GM12878 (cell line): Measurements from ENCODE around the gene CLEC20A. TPM values are rescaled to one million over a fixed set of nuclear protein-coding genes. Genes with fewer than 3 reads are reported as not detected.

Experiments
- ATAC-seq: fragments of 200-7000 bp; cut with Tn5 transposase; 3 replicates; pipeline ENCODE4 v1.9.1; 2020; ENCODE audit warnings: mild to moderate bottlenecking, moderate library complexity
- BruUV-seq: library from RNA; stranded (reverse); fragments of 400-500 nt; replicated peaks from 2 replicates; lab custom pipeline; 2021; lab: Mats Ljungman, UMichigan
- CTCF ChIA-PET: fragments of 300-600 bp; sonication (Branson Sonifier 250); formaldehyde crosslinking; extraction: SDS; loops from one replicate; lab custom pipeline; 2021; ENCODE audit warnings: inconsistent platforms; lab: Yijun Ruan, JAX
- POLR2A ChIA-PET: fragments of 350-600 bp; formaldehyde crosslinking; extraction: SDS; loops from one replicate; lab custom pipeline; 2021; ENCODE audit warnings: inconsistent platforms; lab: Charles Lee
- RAD21 ChIA-PET: fragments of 300-600 bp; sonication (Branson Sonifier 250); formaldehyde crosslinking; loops from one replicate; lab custom pipeline; 2023; ENCODE audit warnings: antibody characterized with exemption; ENCODE audit not compliant: unreplicated experiment; lab: Charles Lee
- SMC1A ChIA-PET: fragments of 300-600 bp; sonication (Branson Sonifier 250); formaldehyde crosslinking; loops from one replicate; lab custom pipeline; 2023; ENCODE audit not compliant: unreplicated experiment, uncharacterized antibody; lab: Charles Lee
- DNase-seq: peaks from one replicate; pipeline ENCODE4 v3.0.0-alpha.2; 2011; ENCODE audit warnings: low read depth, low spot score
- FAIRE-seq: peaks from 3 replicates; lab custom pipeline; 2011; peaks lifted over from hg19 to GRCh38; lab: Jason Lieb, UNC
- H2AFZ ChIP-seq: 2 replicates; pipeline ENCODE4 v1.6.0; 2011; ENCODE audit warnings: low read depth, low read length, control low read depth; ENCODE audit not compliant: control insufficient read depth
- H3K27ac ChIP-seq: 2 replicates; pipeline ENCODE4 v1.5.1; 2011; ENCODE audit warnings: control low read depth; ENCODE audit not compliant: control insufficient read depth, insufficient read depth
- H3K27me3 ChIP-seq, 2 experiments: replicated peaks in 1 of 2; 2 replicates each; pipeline versions ENCODE4 v1.6.0 to v1.6.1; 2011; ENCODE audit warnings: low read length in 1 of 2; ENCODE audit not compliant: control insufficient read depth in 2 of 2, insufficient read depth in 2 of 2
- H3K36me3 ChIP-seq, 2 experiments: 2 replicates each; pipeline ENCODE4 v1.5.1; 2011; ENCODE audit warnings: low read length in 1 of 2; ENCODE audit not compliant: control insufficient read depth in 2 of 2, insufficient read depth in 2 of 2
- H3K4me1 ChIP-seq: 2 replicates; pipeline ENCODE4 v1.6.1; 2011; ENCODE audit warnings: mild to moderate bottlenecking, low read length, moderate library complexity, mixed read lengths; ENCODE audit not compliant: control insufficient read depth, insufficient read depth
- H3K4me2 ChIP-seq: 2 replicates; pipeline ENCODE4 v1.6.0; 2011; ENCODE audit warnings: control low read depth; ENCODE audit not compliant: control insufficient read depth, insufficient read depth
- H3K4me3 ChIP-seq: fragments of 200-600 bp; sonication (generic); 2 replicates; pipeline ENCODE4 v1.5.1; 2016
- H3K79me2 ChIP-seq: 2 replicates; pipeline ENCODE4 v1.6.0; 2011; ENCODE audit warnings: low read length; ENCODE audit not compliant: control insufficient read depth, insufficient read depth
- H3K9ac ChIP-seq: 2 replicates; pipeline ENCODE4 v1.8.0; 2011; ENCODE audit warnings: low read length, control low read depth, mixed read lengths; ENCODE audit not compliant: control insufficient read depth, insufficient read depth
- H3K9me3 ChIP-seq: replicated peaks from 3 replicates; pipeline ENCODE4 v1.5.1; 2011; ENCODE audit warnings: mild to moderate bottlenecking, low read length; ENCODE audit not compliant: control insufficient read depth, insufficient read depth
- H4K20me1 ChIP-seq: 2 replicates; pipeline ENCODE4 v1.6.0; 2011; ENCODE audit not compliant: control insufficient read depth, insufficient read depth
- BRCA1 ChIP-seq: IDR thresholded peaks from 2 replicates; pipeline ENCODE4 v1.6.1; 2011; ENCODE audit warnings: low read depth, low read length, improper control_type of control experiment
- CBX3 ChIP-seq: fragments of 200-600 bp; sonication (generic); IDR thresholded peaks from 2 replicates; pipeline ENCODE4 v1.6.1; 2016; ENCODE audit warnings: low read depth, borderline replicate concordance
- GATAD2B ChIP-seq: fragments of 450-650 bp; conservative IDR thresholded peaks from 2 replicates; pipeline ENCODE4 v1.6.1; 2017; ENCODE audit warnings: low read depth, mild to moderate bottlenecking, moderate library complexity
- JUNB ChIP-seq: IDR thresholded peaks from 2 replicates; pipeline ENCODE4 v1.6.1; 2016; ENCODE audit warnings: antibody characterized with exemption, mild to moderate bottlenecking
- PML ChIP-seq: IDR thresholded peaks from 2 replicates; pipeline ENCODE4 v1.6.1; 2012; ENCODE audit warnings: low read length, inconsistent platforms
- SMAD1 ChIP-seq: fragments of 450-650 bp; IDR thresholded peaks from 2 replicates; pipeline ENCODE4 v1.6.1; 2018; ENCODE audit warnings: mild to moderate bottlenecking, low read depth; ENCODE audit not compliant: partially characterized antibody
- ZNF274 ChIP-seq: IDR thresholded peaks from one replicate; pipeline ENCODE4 v1.8.0; 2011; ENCODE audit not compliant: insufficient read length, insufficient read depth
- WGBS: methylation state at CpG from one replicate; pipeline ENCODE4 v1.1.6; 2016; ENCODE audit warnings: low lambda C conversion rate; ENCODE audit not compliant: insufficient replicate concordance, insufficient coverage; ENCODE audit errors: missing lambda C conversion rate; 5-methylcytosine and 5-hydroxymethylcytosine counted together
- in situ Hi-C: fragments of 300-500 bp; cut with MboI; formaldehyde crosslinking; loops from 9 replicates; pipeline ENCODE4 v1.14.3; 2018; ENCODE audit warnings: mixed read lengths
- intact Hi-C: fragments of 100-400 bp; cut with micrococcal nuclease; formaldehyde crosslinking; loops from one replicate; pipeline ENCODE4 v1.14.2; 2022; ENCODE audit not compliant: unreplicated experiment
- polyA plus RNA-seq, 11 experiments: library from polyadenylated mRNA; depleted of rRNA in 4 of 11; unstranded in 6 of 11; stranded (reverse) in 5 of 11; fragments of >200 nt; fragmentation: Nextera tagmentation in 4 of 11; fragmentation: Illumina TruSeq in 1 of 11; extraction: Ambion mirVana in 4 of 11; extraction: Trizol in 1 of 11; gene quantifications; 1 replicate in 1 of 11; 2 replicates in 10 of 11; pipeline versions ENCODE4 v1.2.1 to v1.2.3, GENCODE V29; 2011 to 2016; ENCODE audit warnings: inconsistent platforms in 2 of 11, missing spikeins in 2 of 11, low read depth in 1 of 11
- total RNA-seq, 4 experiments: library from RNA; depleted of rRNA in 3 of 4; stranded (reverse); fragments of >200 nt in 3 of 4; fragmentation: Illumina TruSeq in 1 of 4; extraction: Trizol in 1 of 4; gene quantifications; 2 replicates each; pipeline versions ENCODE4 v1.2.1 to v1.2.3, GENCODE V29; 2013 to 2021

Gene CLEC20A
- total and polyA plus RNA-seq, 10 of the 15 experiments (the other 5 are each of a cell fraction or from before 2014, with no cell fraction given): not detected

DNA sequence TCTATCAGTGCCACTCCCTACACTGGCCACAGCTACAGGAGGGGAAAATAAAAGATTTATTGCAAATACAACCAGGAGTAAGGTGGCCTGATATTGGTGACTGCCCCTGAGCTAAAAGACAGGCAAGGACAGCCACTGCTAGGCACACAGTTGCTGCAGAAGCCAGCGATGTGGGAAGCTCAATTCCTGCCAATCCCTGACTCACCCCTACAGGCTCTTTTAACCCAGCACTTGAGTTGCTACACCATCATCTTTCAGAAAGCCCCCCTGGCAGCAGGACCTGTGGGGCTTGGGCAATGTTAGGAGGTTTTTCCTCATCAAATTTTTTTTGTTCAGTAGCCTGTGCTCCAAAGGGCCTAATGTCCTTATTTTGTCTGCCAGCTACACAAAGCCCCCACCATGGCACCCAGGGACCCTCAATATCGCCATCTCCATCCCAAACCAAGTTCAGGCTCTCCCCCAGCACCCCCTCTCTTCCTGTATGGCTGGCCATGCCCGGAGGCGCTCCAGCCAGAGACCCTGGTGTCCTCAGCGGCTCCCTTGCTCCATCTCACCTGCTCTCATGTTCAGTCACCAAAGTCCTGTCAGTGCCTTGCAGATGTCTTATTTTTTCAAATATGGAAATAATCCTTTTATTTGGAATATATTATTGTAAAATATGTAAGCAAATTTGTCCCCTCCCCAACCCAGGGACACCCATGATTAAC is 13.4 kb downstream of the CLEC20A start (continued):
- no peak for TF ChIP-seq GATAD2B

GRCh38 chr1:178477841-178478240 is 18.9 kb downstream of the CLEC20A start:
- no peak for FAIRE-seq
- in situ Hi-C loops: no loop called here
- Histone ChIP-seq H3K27me3 (no peaks in the 10 kb centered on the region), H3K4me2 (no peak overlapping the region), H3K36me3 (no peaks in the 10 kb centered on the region), H2AFZ (no peak overlapping the region), H3K27ac (no peak overlapping the region), H3K4me3 (no peak overlapping the region), H3K4me1 (no peaks in the 10 kb centered on the region), H3K79me2 (no peaks in the 10 kb centered on the region), H3K9ac (no peak overlapping the region), H3K9me3 (no peaks in the 10 kb centered on the region), H4K20me1 (no peaks in the 10 kb centered on the region)
- POLR2A ChIA-PET: no interaction called here
- intact Hi-C loops: no loop called here
- no peak for ATAC-seq
- 5% methylated on average over 1 of the region's 1 CpG for WGBS
- TF ChIP-seq BRCA1 (no peak), SMAD1 (no peak), ZNF274 (no peak), CBX3 (no peak), PML (no peak), JUNB (no peak)
- no peak for DNase-seq
- SMC1A ChIA-PET: no interaction called here
- RAD21 ChIA-PET: no interaction called here
- no TSS peak for BruUV-seq
- CTCF ChIA-PET: interaction anchor here (1.6 kb wide), 1 partner anchor 23 kb away, joined by 4 read pairs; no protein-coding TSS in a partner anchor
